Inferior parietal cortex (tissue), 1 donor: Measurements from ENCODE around the gene RPS2.

Source experiments
- DNase-seq: peaks from one replicate; pipeline ENCODE4 v3.0.0-alpha.2; 2016; ENCODE audit errors: extremely low spot score

Gene RPS2

DNA sequence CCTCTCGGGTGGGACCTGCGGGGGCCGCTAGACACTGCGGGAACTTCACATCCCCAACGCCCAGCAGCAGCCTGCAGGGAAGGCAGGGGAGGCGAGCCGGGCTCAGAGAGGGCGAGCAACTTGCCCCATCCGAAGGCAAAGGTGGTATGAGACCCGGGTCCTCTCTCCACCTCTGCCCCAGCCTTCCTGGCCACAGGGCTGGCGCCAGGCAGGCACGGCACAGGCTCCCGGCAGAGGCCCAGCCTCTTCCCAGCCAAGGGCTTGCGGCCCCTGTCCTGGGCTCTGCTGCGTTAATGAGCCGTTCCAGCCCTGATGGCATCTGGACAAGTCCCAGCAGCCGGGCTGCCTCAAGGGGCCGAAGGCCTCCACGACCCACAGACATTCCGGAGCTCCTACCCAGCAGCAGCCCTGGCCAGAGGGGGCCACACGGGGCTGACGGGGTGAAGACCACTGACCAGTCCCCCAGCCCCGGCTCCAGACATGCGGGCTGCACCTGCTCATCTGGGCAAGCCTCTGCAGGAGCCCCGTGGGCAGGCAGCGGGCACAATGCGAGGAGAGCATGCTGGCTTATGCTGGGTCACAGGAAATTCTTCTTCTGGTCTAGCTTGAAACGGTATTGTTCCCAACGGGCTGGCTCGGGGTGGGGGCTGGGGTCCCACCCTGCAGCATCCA, 45.2 kb downstream of the RPS2 start:
- DNase-seq, result no peak

DNA sequence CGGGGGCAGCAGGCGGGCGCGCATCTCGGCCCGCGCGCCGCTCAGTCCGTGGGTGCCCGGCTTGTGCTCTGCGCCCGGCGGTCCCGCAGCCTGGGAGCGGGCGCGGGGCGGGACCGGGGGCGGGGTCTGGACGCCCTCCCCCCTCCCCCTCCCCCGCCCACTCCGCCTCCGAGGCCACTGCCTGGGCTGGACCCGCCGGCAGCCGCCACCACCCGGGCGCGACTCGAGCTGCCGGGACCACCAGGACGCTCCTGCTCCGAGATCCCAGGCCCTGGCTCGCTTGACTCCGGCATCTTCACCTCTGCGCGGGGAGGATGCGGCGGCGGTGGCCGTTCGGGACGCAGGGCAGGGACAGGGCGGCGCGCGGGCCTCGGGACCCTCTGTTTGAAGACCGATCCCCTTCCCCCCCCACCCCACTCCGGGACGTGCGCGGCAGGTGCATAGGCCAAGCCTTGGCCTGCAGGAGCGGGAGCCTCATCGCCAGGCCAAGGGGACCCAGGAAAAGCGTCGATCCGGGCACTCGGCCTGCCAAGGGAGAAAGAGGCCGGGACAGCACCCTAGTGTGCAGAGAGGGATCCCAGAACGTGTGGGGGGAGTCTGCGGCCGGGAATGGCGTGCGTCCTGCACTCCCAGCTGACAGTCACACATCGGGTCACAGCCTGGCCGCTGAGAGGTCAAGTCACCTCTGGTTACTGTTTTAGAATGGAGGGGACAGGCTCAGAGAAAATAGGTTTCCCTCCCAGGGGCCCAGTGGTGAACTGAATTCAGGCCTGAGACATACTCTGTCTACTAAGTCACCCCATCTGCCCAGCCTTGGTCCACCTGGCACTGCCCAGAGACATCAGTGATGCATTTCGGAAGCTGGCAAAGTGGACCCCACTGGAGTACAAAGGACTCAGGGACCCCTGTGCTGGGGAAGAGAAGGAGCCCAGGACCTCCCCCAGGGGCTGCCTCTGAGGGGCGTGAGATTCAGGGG, 46.0 kb downstream of the RPS2 start, which contains the start of gene HS3ST6:
TSS of gene HS3ST6 (minus strand) at position 65 of the 976 bp plus-strand sequence. CDS start 92 bp downstream, outside the sequence.
- no peak for DNase-seq

DNA sequence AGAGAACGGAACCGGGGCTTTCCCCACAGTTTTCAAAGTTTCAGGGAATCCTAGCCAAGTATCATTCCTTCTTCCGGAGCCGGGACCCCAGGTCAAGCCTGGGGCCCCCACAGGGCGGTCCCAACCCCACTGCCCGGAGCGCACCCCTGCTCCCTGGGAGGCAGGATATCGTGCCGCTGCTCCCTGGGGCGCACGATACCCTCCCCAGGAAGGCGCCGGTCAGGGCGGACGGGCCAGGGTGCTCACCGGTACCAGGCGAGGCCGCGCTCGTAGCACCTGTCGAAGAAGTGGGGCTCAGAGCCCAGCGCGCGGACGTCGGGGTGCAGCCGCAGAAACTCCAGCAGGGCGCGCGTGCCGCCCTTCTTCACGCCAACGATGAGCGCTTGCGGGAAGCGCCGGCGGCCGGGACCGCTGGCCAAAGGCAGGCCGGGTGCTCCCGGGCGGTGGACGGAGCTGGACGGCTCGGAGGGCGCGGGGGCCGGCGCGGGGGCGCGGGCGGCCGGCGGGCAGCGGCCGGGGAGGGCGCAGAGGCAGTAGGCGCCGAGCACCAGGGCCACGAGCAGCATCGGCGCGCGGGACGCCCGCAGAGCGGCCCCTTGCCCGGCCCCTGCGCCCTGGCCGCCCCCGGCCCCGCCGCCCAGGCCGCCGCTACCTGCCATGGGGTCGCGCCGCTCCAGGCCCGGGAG, 46.8 kb downstream of the RPS2 start:
- no peak for DNase-seq

DNA sequence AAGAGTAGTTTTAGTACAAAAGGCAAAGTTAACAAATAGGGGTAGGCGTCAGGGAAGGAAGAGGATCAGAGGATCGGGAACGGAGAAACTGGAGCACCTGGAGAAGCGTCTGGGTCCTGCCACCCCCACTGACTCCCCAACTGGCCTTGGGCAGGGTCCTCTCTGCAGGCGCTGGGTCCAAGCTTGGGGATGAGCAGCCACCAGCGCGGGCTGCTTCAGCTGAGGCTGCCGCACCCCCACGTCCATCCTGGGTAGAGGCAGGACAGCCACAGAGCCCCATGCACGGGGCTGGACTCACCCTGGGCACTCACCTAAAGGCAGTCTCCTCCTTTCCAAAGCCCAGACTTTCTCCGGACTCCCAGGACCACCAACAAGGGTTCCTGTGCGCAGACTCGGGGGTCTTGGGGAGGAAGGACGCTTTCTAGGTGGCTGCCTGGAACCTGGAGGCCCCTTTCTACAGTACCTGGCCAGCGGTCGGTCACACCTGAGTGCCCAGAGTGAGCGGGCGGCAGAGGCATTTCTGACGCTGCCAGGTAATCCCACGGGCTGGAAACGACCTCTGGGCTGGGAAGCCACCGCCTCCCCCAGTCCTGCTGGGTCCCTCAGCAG, 47.5 kb downstream of the RPS2 start:
- DNase-seq, result no peak

DNA sequence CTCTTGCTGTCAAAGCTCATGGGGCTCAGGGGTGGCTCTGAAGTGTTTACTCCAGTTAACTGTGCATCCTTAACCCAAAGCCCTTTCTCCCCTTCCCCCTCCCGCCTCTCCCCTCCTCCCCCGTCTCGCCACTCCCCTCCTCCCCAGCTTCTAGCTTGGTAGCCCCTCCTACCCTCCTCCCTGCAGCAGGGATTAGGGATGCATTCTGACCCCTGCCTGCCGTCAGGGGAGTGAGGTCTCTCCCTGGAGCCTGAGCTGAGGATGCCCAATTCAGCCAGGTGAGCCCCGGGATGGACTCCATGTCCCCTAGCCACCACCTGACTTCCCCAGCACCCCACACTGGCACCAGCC, 48.0 kb downstream of the RPS2 start:
- DNase-seq, result no peak

DNA sequence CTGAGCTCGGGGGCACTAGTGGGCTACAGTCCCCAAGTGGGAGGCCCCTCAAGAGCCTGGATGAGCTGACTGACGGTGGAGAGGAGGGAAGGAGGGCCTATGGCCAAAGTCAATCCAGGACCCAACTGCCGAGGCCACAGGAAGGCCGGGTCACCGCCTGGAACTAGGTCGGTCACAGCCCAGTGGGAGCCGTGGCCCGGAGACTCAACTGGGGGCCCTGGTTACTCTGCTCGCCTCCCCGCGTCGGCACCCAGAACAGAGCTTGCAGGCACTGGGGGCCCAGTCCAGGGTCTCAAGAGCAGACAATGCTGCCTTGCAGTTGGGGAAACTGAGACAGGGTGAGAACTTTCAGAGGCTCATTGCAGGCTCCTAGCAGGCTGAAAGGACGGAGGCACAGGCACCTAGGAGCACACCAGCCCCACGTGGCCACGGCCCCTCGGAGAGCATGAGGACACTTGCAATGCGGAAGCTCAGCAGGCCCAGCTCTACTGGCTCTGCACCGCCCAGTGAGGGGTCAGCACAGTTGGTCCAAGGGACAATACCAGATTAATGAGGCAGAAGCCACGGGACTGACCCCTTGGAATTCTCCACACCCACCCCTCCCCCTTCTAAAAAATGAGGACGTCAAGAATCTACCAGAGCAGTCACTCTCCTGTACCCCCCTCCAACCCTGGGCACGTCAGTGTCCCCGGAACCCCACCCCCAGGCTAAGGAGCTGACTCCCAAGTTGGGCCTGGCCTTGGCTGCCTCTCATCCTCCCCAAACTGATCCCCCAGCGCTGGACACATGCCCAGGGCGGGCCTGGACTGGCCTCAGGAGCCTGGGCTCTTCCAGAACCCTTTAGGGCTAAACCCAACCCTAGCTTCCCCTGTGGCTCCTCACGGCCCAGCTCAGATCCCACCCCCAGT, 48.6 kb downstream of the RPS2 start:
- DNase-seq, result no peak

DNA sequence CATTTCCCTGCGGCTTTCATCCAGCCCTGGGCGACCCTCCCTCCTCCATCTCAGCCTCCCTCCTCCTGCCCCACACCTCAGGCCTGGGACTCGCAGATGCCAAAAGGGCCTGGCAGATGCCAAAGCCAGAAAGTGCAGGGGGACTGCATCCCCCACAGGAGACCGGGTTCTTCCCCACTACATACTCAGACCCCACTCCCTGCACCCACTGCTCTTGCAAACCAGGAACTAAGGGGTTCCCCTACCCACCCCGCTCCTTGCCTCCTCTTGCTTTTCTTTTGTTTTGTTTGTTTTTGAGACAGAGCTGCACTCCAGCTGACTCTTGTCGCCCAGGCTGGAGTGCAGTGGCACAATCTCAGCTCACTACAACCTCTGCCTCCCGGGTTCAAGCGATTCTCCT, 49.6 kb downstream of the RPS2 start:
- DNase-seq, result no peak

DNA sequence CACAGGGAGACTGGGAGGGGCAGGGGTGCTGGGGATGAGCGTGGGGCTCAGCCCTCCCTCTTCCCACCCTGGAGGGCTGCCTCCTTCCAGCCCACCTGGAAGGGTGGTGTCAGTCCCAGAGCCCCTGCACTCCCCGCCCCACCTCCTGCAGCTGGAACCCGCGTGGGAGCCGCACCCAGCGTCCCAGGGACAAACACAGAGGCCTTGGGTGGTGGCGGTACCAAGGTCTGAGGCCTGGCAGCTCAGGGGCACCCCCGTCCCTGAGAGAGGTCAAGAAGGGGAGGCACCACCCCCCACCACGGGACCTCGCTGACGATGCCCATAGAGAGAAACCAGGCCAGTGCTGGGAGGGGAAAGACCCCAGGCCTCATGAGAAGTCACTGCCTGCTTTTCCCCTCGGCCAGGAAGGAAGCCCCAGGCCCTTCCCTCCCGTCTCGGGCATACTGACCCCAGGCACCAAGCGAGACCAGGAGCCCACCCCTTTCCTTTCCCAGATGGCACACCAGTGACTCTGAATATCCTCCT, 50.5 kb downstream of the RPS2 start:
- DNase-seq, result no peak

DNA sequence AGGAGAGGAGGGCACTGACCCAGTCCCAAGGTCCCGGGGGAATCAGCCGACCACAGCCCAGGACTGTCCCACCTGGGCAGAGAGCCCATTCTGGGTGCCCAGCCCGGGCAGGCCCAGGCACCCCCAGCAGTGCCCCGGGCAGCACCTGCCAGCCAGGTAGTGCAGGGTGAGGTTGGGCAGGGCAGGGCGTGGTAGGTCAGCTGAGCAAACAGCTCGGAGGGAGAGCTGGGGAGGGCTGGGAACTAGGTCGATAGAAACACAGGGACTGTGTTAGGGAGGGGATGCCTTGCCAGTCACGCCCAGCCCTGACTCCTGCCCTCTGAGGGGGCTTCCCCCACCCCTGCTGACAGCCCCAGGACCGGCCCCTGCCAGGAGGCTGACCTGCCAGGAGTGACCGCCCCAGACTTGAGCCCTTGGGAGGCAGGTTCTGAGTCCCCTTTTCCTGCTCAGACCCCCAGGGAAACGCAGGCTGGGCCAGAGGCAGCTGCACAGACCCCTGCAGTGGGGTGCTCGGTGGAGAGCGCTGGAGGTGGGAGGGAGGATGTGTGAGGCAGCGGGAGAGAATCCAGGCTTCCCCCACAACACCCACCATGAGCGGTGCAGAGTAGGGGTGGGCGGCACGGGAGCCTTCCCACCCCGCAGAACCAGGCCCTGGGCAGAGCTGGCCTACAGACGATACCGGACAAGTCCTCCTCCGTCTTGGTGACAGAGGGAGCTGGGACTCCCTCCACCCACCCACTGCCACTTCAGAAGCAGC, 51.1 kb downstream of the RPS2 start:
- DNase-seq, result no peak

DNA sequence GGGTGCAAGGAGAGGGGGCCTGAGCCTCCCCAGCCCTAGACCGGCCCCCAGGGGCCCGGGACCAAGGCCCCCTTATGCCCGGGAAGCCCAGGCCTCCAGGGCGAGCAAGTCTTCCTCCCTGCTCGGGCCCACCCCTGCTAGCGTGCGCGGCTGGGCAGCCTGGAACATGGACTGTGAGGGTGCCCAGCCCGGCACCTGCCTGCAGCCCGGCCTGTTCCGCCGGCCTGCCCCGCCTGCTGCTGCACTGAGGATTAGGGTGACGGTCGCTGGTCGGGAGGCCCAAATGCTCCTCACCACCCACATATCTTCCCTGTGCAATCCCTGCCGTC, 52.4 kb downstream of the RPS2 start:
- no peak for DNase-seq
